ENCODE data around the gene TRPV3.
"Not testable (repeated sequence)": the region's sequence is repeated elsewhere in the genome, so short reads cannot be mapped to it uniquely, and the experiment has no call there.

The TRPV3 gene

DNA sequence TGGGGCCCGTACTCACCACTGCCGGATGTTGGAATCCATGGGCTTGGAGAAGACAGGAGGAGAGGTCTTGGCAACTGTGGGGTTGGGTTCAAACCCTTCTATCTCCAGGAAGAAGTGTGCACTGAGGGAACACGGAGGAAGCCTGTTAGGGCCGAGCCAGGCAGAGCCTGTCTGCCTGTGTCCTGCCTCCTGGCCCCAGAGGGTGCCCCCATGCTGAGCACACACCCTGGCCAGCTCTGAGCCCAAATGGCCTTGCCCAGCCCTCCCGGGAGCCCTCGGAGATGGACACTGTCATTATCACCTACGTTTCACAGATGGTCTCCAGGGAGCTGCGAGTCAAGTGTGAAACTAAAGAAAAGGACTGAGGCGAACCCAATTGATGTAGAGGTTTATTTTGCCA is 12.5 kb downstream of the TRPV3 start:
- no peak for DNase-seq

DNA sequence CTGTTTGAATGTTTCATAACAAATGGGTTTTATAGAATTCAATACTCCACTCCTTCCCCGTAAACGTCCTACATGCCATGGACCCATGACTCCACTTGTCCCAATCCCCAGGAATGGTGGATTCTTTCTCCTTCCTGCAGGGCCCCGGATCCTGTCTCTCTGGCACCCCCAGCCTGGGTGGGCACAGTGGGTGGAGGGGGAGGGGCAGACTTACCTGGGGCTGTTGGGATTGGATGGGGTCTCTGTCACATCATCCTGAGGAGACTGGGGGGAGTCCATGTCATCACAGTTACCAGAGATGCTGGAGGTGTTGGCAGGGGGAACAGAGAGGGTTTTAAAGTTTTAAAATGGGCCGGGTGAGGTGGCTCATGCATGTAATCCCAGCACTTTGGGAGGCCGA is 13.2 kb downstream of the TRPV3 start:
- no peak for DNase-seq

DNA sequence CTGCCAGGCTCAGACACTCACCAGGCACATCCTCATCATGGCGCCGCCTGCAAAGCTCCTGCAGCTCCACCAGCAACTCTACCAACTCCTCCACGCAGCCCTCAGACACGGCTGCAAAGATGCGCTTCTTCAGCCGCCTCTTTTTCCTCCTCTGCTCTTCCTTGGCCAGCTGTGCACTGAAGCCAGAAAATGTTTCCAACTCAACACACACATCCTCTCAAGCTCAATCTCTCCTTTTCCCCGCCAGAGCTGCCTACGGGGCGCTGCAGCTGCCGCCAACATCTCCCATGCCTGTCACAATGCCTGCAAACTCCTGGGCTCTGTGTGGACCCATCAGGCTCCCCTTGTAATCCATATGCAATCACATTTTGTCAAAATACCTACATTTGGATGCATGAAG is 14.2 kb downstream of the TRPV3 start:
- no peak for DNase-seq

DNA sequence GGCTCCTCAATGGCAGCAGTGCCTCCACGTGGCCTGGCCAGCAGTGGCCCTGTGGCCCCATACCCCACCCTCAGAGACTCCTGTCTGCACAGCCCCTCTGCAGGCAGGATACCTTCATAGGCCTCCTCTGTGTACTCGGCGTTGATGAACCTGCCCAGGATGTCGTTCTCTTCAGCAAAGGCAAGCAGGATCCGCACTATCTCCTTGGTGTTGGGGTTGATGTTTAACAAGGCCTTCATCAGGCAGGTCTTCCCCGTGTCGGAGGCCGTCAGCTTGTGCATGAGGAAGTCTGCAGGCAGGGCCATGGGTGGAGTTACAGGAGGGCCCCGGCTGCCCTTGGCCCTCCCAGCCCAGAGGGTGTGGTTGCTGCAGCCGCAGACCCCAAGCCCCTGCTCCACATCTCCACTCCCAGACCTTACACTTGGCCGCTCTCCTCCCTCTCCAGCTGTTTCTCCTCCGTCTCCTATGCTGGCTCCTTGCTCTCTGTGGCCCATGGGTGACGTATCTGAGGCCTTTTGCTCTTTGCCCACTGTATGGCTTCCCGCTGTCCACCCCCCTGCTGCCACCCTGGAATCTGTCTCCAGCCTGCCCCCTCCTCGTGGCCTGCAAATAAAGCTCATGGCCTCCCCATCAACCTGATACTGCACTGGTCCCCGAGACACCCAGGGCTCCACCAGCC is 15.1 kb downstream of the TRPV3 start:
- DNase-seq: no peak

DNA sequence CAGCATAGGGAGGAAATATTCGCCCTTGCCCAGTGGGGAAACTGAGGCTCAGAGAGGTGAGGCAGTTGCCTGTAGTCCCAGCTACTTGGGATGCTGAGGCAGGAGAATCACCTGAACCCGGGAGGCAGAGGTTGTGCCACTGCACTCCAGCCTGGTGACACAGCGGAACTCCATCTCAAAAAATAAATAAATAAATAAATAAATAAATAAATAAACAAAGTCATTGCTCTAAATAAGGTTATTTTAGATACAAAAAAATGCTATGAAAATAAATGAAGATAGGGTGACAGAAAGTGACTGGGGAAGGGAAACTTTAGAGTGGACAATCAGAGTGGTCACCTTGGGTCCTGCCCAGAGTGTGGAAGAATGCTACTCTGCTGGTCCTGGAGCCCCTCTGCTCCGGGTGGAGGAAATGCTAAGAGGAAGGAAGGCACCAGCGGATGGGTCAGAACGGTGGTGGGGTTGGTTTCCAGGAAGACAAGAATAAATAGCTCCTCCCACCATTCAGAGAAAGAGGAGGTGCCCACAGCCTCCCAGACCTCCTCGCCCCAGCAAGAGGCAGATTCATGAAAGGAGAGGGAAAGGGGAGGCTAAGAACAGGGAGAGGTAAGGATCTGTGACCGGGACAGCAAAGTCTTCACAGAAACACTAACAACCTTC is 17.6 kb downstream of the TRPV3 start:
- no peak for DNase-seq

DNA sequence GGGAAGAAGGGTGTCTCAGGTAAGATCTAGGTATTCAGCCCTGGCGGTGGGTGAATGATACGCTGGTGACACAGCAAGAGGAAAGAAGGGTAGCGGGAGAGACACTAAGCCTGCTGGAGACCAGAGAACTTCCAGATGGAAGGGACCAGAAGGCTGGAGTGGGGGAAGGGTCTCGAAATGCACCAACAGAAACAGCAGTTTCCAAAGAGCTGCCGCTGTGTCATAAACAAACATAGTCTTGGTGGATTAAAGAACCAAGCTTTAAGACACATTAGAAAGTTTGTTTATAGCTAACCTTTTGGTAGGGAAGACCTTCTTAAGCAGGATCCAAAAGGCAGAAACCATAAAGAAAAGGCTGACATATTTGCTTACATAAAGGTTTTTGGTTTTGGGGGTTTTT is 20.9 kb downstream of the TRPV3 start:
- DNase-seq: no peak

DNA sequence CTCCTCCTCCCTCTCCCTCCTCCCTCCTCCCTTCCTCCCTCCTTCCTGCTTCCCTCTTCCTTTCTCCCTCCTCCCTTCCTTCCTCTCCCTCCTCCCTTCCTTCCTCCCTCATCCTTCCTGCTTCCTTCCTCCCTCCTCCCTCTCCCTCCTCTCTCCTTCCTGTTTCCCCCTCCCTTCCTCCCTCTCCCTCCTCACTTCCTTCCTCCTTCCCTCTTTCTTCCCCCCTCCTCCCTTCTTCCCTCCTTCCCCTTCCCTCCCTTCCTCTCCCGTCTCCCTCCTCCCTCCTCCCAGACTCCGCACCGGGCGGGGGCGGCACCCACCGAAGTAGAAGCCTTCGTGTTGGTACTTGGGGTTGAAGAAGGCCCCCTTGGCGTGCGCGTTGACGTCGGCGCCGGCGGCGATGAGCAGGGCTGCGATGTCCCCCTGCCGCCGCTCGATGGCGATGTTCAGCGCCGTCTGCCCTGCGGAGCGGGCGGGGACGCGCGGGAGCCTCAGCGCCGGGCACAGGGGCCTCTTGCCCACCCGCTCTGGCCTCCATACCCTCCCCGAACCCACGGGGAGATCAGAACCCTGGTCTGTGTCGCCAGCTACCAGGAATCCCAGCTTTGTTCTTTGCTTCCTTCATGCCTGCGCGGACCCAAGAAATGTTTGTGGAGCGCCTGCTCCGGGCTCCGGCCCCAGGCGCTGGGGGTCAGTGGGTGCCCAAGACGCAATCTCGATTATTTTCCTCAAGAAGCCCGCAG is 22.2 kb downstream of the TRPV3 start:
- DNase-seq: peak; percentile 68

DNA sequence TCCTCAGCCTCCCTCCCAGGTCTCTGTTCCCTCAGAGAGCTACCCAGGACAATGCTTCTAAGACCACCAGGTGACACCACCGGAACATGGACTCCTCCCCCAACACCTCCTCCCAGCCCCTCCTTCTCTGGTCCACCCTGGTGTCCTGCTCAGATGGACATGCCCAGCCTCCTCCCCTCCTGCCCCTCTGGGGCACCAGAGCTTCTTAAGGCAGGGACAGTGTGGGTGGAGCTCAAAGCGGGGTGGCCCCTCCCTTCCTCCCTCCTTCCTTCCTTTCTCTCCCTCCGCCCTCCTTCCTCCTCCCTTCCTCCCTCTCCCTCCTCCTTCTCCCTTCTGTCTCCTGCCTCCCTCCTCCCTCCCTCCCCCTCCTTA is 22.7 kb downstream of the TRPV3 start:
- no peak for DNase-seq

DNA sequence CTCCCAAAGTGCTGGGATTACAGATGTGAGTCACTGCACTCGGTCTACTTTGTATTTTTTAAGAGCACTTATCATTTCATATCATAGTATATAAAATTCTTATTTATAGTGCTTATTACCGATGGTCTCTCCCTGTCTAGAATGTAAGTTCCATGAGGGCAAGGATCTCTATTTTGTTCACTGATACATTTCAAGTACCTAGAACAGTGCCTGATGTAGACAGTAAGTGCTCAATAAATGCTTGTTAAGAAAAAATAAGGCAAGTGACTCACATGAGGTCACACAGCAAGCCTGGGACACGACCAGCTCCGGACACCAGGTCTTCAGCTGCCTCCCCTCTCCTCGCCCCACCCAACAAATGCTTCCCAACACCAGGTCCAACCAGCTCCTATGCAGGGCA is 23.9 kb downstream of the TRPV3 start:
- DNase-seq: no peak

DNA sequence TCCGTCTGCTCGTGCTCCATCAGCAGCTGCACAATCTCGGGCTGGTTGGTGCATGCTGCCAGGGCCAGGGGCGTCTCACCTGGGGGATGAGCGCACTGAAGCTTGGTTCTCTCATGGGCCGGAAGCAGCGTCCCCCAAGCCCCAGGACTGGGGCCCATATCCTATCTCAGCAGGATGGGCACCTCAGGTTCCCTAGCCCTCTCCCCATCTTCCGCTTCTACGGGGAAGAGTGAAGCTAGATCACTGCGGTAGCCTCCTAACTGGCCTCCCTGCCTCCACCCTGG is 24.8 kb downstream of the TRPV3 start:
- no peak for DNase-seq

DNA sequence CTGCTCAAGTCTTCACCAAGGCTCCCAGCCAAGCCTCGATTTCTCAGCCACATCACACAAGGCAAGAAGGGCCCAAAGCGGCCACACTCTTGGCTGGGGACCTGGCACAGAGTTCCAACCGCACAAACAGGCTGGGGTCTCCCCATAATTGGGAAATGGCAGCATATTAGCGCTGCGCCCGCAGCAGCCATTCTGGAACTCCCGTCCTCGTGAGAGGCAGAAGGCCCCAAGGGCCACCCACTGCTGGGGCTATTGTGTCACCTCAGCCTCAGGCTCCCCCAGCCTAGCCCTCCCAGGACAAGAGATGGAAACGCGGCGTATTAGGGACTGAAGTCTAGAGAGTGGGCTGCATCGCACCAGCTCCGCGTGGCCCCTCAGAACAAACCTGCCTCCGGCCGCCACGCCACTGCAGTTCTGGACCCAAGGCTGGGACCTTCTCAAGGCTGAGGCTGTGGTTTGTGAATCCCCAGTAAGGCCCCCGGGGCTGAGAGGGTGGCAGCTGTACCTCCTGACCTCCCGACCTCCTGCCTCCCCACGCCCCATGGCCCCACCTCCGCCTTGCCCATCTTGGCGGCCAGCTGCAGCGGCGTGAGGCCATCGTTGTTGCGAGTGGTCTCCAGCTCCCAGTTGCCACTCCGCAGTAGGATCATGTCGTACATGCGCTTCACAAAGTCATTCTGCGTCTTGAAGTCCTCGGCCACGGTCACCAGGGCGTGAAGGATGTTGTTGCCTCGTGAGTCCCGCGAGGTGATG is 25.3 kb downstream of the TRPV3 start:
- DNase-seq: no peak

DNA sequence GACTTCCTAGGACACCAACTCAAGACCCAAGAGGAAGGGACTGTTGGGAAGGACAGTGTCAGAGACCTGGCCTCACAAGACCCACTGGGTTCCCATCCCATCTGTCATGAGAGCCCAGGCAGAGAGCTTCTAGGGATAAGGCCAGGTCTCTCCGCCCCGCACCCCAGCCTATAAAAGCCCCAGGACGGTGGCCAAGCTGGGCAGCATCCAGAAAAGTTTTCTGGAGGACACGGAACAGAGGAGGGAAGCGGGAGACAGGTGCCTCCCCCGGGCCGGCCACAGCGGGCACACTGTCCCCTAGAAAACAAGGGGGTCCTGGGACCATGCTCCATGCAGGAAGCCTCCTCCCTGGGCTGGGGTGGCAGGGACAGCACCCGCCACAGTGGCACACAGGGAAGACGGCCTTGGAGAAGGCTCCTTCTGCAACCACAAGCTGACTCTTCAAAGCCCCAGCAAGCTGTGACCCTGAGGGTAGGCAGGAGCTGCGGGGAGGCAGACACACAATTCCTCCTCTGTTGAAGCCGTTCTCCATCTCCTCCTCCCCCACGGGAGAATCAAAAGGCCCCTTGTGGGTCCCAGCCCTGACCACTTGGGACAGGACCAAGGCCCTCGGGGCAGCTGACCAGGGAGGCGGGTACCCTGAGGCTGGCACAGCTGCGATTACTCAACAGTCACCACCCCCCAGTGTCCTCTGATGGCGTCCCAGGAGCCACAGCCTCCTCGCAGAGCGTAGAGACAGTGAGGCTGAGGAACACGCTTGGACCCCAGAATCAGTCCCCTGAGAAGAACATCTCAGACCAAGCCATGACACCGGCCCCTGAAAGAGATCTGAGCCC is 26.1 kb downstream of the TRPV3 start:
- DNase-seq: no peak

DNA sequence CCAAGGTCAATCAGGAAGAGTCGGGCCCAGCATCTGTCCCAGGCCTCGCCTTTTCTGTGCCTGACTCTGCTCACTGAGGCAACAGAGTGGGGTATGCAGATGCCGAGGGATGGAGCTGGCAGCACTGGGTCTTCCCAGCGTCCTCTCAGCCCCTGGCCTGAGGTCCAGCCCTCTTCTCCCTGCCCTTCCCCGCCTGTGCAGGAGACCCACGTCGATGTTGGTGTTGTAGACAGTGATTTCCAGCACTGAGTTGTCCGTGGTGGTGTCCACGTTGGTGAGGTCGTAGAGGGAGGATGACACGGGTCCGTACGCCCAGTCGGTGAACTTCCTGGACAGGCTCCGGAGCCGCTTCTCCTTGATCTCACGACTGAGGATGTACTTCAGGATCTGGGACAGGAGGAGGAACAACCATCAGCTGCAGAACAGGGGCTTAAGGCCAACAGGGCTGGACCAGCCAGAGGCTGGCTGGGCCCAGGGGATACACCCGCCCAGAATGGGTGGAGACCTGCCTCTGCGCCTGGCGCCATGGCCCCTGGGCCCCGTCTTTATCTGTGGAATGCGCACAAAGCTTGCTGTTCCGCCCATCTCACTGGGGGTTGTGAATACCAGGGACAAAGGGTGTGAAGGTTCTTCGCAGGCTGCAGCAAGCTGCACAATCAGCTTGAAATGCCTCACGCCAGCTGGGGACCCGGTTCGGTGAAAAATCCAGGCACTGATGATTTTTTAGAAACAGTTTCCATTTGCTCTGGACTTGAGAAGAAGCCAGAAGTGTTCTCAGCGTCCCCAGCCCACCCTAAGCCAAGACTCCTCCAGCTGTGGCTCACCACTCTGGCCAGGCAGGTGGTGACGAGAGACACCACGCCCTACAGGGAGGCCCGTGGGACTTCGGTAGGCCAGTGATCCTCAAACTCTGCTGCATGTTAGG is 27.5 kb downstream of the TRPV3 start:
- DNase-seq: no peak

DNA sequence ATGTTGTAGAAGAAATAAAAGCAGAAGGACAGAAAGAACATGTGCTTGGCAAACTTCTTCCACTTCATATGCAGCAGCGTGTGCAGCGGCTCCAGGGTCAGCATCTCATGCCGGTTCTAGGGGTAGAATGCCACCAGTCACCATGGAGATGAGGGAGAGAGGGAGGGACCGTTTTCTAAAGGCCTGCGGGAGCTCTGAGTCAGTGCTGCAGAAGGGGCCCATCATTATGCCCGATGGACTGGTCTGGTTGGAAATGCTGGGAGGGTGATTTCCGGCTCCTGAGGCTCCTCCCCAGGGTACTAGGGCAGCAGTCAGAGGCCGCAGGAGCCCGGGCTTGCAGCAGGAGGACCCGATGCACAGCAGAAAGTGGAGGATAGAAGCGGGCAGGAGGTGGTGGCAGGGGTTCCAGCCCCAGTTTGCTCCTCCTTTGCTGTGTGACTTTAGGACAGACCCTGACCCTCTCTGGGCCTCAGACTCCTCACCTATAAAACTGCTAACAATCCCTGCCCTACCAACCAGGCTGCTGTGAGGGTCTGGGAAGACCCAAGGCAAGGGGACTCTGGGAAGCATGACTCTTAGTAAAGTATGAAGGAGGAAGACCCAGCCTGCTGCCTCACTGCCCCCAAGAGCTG is 28.6 kb downstream of the TRPV3 start:
- no peak for DNase-seq

DNA sequence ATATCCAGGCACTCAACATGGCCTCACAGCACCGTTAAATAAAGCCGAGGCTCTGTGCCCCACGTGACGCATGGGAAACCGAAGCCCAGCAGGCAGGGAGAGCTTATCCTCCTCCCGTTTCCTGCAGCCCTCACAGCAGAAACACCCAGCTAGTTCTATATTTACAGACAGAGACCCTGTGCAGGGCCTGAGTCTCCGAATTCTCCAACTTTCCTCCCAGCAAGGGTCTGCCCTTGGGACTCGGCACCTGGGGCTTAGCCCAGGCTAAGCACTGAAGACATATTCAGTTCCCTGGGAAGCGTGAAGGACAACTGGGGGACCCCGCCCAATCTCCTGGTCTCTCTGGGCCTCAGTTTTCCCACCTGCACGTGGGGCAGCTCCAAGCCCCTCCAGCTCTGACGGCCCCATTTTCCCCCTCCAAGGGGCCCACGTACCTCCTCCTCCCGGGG is 29.2 kb downstream of the TRPV3 start:
- DNase-seq: no peak

DNA sequence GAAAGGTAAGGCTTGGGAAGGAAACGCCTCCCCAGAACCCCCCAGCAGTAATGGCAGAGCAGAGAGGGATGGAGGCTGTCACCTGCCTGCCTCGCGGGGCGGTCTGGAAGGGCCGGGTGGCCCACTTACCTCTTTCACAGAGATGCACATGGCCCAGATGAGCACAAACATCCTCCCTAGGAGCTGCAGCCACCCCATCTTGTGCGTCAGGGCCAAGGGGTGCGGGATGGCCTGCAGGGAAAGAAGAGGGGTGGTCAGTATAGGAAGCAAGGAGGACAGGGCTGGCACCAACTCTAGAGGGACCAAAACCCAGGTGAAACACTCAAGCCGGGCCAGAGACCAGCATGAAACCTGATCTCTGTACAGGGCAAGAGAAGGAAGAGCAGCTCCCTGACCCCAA is 29.7 kb downstream of the TRPV3 start:
- DNase-seq: no peak

DNA sequence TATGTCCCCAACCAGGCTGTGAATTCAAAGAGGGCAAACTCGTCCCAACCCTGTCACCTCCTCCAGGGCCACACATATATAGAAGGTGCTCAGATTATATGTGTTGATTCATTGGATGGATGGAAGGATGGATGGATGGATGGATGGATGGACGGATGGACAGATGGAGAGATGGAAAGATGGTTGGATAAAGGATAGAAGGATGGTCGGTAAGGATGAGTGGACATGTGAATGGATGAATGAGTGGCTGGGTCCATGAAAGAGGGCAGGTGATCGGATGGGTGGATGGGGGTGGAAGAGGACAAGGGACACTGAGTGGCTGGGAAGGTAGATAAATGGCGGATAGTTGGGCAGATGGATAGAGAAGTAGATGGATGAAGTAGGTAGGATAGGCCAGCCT is 30.1 kb downstream of the TRPV3 start:
- DNase-seq: no peak

DNA sequence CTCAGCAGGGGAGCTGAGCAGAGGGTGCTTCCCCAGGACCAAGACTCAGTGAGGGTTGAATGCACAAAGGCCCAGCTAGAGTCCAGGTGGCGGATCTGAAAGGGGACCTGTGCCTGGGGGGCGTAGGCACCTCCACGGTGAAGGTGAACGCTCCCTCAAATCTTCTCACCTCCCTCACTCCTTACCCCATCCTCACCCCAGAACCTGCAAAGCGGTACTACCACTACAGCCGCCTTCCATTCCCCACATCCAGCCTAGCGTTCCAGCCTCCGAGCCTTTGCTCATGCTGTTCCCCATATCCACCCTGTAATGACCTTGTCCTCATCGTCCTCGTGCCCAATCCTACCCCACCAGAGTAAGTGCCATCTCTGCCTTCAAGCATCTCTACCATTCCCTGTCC is 30.6 kb downstream of the TRPV3 start:
- no peak for DNase-seq

DNA sequence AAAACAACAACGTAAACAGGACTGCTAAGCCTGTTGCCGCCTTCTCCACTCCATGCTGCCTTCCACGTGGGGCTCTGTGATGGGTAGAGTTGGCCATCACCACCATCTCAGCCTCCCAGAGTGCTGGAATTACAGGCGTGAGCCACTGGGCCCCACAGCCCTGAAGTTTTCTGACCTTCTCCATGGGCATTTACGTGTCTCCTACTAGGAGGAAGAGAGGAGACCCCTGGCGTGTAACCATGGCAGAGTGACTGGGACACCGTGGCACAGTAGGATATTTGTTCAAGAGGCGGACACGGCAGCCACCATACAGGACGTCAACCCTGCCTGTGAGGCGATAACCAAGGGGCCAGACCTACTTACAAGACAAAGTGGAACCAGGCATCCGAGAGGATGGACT is 31.1 kb downstream of the TRPV3 start:
- DNase-seq: no peak

DNA sequence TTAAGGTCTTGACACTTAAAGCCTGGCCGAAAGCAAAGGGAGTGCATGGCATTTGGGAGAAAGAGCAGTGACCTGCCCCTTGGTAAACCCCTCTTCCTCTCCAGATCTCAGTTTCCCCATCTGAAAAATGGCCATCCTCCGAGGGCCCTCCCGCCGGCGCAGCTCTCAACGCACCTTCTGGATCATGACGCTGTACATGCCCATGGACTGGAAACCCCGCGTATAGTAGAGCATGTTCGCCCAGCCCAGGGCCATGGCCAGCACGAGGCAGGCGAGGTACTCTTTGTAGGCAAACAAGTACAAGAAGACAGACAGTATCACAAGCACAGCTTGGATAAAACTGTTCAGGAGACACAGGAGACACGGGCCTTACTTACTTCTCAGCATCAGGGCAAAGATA is 33.6 kb downstream of the TRPV3 start:
- DNase-seq: no peak

DNA sequence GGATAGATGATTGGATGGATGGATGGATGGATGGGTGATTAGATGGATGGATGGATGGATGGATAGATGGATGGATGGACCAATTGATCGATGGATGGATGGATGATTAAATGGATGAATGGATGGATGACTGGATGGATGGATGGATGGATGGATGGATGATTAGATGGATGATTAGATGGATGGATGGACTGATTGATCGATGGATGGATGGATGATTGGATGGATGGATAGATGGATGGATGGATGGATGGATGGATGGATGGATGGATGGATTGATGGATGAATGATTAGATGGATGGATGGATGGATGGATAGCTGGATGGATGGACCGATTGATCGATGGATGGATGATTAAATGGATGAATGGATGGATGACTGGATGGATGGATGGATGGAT is 38.1 kb downstream of the TRPV3 start:
- DNase-seq: not testable (repeated sequence)
